ENCODE results near the gene CD248.
"Not testable (repeated sequence)": the region's sequence is repeated elsewhere in the genome, so short reads cannot be mapped to it uniquely, and the experiment has no call there.

Gene CD248

GRCh38 chr11:66328302-66329144 lies 11.7 kb upstream of the CD248 start:
- DNase-seq (ENCODE audit: low read depth) = peak; percentile 64

- no peak for DNase-seq (ENCODE audit: low read depth)
Observed at GRCh38 chr11:66328031-66328301, 11.1 kb upstream of the CD248 start.

GRCh38 chr11:66327171-66328030 lies 10.6 kb upstream of the CD248 start:
- no peak for DNase-seq (ENCODE audit: low read depth)

- DNase-seq (ENCODE audit: low read depth) = no peak
Observed at GRCh38 chr11:66326261-66327111, 9.6 kb upstream of the CD248 start.

- DNase-seq (ENCODE audit: low read depth) = no peak
Observed at GRCh38 chr11:66325263-66325671, 8.4 kb upstream of the CD248 start.

GRCh38 chr11:66324664-66325063 lies 7.8 kb upstream of the CD248 start:
- DNase-seq (ENCODE audit: low read depth) = no peak

- no peak for DNase-seq (ENCODE audit: low read depth)
Observed at GRCh38 chr11:66323684-66324083, 6.8 kb upstream of the CD248 start.

GRCh38 chr11:66322732-66323427 lies 6.0 kb upstream of the CD248 start:
- DNase-seq (ENCODE audit: low read depth) = no peak

GRCh38 chr11:66321606-66322005 lies 4.8 kb upstream of the CD248 start:
- no peak for DNase-seq (ENCODE audit: low read depth)

- not testable (repeated sequence) for DNase-seq (ENCODE audit: low read depth)
Observed at GRCh38 chr11:66320748-66321147, 3.9 kb upstream of the CD248 start.

GRCh38 chr11:66320289-66320688 lies 3.4 kb upstream of the CD248 start:
- not testable (repeated sequence) for DNase-seq (ENCODE audit: low read depth)

GRCh38 chr11:66318600-66318970 lies 1.7 kb upstream of the CD248 start:
- no peak for DNase-seq (ENCODE audit: low read depth)

GRCh38 chr11:66317723-66318599 lies 1.1 kb upstream of the CD248 start:
- DNase-seq (ENCODE audit: low read depth) = peak; percentile 34

- DNase-seq (ENCODE audit: low read depth) = no peak
Observed at GRCh38 chr11:66317322-66317722, 478 bp upstream of the CD248 start.

GRCh38 chr11:66315921-66316811 lies 678 bp downstream of the CD248 start:
- no peak for DNase-seq (ENCODE audit: low read depth)

GRCh38 chr11:66315498-66315885 lies 1.4 kb downstream of the CD248 start:
- DNase-seq (ENCODE audit: low read depth) = no peak

GRCh38 chr11:66314561-66315497 lies 2.0 kb downstream of the CD248 start:
- DNase-seq (ENCODE audit: low read depth) = no peak

- DNase-seq (ENCODE audit: low read depth) = no peak
Observed at GRCh38 chr11:66314186-66314501, 2.7 kb downstream of the CD248 start.

Measured in stimulated activated CD8-positive, alpha-beta memory T cell treated with anti-CD3 and anti-CD28 coated beads, Interleukin-7, amount 100 ng/mL, for 24 hours (primary cell).